ENCODE measurements around the gene VWA5B1. TPM values are rescaled to one million over a fixed set of nuclear protein-coding genes. Genes with fewer than 3 reads are reported as not detected.

The VWA5B1 gene
- polyA plus RNA-seq, 3 donors, result 1.3 to 5.4 (median 1.5) TPM

DNA sequence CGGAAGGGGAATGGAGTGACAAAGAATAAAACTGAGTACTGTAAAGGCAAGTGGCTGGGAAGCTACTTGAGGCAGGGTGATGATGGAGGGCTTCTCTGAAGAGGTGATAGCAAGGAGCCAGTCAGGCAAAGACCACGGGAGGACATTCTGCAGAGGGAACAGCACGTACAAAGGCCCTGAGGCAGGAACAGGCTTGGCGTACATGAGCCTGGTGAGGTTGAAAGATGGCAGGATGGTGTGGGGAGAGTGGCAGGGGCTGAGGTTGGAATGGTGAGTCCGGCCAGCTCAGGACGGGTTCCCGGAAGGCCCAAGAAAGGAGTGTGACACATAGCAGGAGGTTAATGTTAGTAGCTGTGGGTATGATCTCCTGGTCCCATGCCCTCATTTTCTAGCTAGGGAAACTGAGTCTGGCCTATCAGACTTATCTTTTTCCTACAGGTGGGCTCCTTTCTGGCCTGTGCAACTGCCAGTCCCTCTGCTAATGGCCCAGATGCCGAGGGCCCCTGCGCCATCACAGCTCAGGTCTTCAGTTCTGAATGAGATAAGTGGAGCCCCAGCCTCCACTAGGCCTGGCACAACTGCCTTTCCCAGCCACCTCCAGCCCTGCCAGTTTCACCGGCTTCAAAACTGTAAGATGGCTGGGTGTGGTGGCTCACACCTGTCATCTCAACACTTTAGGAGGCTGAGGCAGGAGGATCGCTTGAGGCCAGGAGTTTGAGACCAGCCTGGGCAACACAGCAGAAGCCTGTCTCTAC, 87.0 kb downstream of the VWA5B1 start:
- DNase-seq (ENCODE audit: extremely low read depth in 1 of 11, low read depth in 9 of 11, low spot score in 4 of 11), result no peak

DNA sequence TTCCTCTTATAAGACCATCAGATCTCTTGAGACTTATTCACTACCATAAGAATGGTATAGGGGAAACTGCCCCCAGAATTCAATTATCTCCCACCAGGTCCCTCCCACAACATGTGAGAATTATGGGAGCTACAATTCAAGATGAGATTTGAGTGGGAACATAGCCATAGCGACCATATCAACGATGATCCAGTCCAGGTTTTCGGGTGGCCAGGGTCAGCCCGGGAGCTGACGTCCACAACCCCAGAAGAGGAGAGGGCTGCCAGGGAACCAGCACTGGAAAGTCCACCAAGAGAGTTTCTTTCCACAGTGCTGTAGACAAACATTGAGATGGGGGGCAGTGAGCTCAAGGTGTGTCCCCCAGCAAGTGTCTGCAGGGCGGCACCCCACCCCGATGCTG, 88.4 kb downstream of the VWA5B1 start:
- no peak for DNase-seq (ENCODE audit: extremely low read depth in 1 of 11, low read depth in 9 of 11, low spot score in 4 of 11)

GRCh38 chr1:20380175-20380574, 89.5 kb downstream of the VWA5B1 start:
- DNase-seq (ENCODE audit: extremely low read depth in 1 of 11, low read depth in 9 of 11, low spot score in 4 of 11), result no peak

- DNase-seq (ENCODE audit: extremely low read depth in 1 of 11, low read depth in 9 of 11, low spot score in 4 of 11), result no peak
These were observed 90.0 kb downstream of the VWA5B1 start for GRCh38 chr1:20380616-20381035.

GRCh38 chr1:20381045-20381641, 90.5 kb downstream of the VWA5B1 start:
- DNase-seq (ENCODE audit: extremely low read depth in 1 of 11, low read depth in 9 of 11, low spot score in 4 of 11), result no peak

- DNase-seq (ENCODE audit: extremely low read depth in 1 of 11, low read depth in 9 of 11, low spot score in 4 of 11), result no peak
These were observed 91.3 kb downstream of the VWA5B1 start for GRCh38 chr1:20381961-20382360.

DNA sequence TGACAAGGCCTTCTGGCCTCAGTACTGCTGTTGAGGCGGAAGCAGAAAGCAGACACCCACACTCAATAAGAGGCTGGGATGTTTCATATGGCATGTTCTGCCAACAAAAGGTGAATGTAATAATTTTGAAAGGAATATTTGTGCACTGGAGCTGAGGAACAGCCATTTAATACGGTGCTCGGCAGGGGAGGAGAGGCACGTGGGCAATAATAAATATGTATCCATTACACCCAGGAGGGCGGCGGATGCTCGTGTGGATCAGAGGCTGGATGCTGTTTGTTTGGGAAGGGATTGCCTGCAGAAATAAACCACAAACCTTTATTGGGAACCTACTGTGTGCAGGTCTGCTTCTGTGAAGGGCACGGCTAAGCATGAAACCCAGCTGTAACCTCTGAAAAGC, 92.0 kb downstream of the VWA5B1 start:
- no peak for DNase-seq (ENCODE audit: extremely low read depth in 1 of 11, low read depth in 9 of 11, low spot score in 4 of 11)

- DNase-seq (ENCODE audit: extremely low read depth in 1 of 11, low read depth in 9 of 11, low spot score in 4 of 11), result no peak
These were observed 93.0 kb downstream of the VWA5B1 start for GRCh38 chr1:20383631-20384030.

GRCh38 chr1:20385630-20386029, 95.0 kb downstream of the VWA5B1 start:
- no peak for DNase-seq (ENCODE audit: extremely low read depth in 1 of 11, low read depth in 9 of 11, low spot score in 4 of 11)

DNA sequence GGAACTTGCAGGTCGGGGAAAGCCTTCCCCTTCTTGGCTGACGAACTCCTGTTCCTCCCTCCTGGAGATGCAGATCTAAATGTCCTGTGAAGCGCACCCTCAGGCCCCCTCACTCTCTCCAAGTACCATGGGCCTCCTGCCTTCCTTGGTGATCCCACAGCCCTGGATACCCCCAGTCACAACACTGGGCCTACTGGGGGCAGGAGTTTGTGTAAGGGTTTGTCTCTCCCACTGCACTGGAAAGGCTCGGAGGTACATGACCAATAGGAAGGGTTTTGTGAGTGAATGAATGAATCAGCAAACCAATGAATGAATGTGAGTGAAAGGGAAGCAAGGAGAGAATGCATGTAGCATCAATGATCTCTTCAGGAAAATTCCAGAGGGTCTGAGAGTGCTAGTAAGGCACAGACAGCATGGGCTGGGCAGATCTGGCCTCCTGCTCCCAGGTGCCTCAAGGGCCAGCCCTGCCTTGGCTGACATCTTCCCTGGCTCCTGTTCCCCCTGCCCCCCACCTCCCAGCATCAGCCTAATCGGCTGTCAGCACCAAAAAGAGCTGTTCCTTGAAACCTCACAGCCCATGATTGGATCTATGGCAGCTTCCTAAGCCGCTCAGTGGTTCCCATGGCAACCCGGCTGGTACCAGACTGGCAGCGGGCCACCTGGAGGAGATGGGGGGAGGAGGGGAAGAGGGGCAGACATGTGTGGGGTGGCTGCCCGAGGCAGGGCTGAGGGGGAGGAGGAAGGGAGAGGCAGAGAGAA, 95.8 kb downstream of the VWA5B1 start:
- no peak for DNase-seq (ENCODE audit: extremely low read depth in 1 of 11, low read depth in 9 of 11, low spot score in 4 of 11)

DNA sequence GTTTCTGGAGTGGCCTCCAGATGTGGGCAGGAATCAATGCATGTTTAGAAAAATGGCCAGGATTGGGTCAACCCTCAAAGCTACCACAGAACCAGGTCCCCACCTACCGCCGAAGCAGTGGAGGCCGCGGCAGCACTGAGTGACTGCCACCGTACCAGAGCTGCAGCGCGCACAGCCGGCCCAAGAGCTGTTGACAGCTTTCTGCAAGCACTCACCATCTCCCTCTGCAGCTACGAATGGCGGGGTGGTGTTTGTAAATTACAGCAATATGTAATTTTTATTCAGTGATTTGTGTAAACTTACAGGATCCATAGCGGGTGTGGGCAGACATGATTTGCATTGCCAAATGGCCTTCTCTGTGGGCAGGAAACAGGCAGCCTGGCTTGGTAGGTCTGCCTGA, 98.9 kb downstream of the VWA5B1 start:
- DNase-seq (ENCODE audit: extremely low read depth in 1 of 11, low read depth in 9 of 11, low spot score in 4 of 11), result no peak

DNA sequence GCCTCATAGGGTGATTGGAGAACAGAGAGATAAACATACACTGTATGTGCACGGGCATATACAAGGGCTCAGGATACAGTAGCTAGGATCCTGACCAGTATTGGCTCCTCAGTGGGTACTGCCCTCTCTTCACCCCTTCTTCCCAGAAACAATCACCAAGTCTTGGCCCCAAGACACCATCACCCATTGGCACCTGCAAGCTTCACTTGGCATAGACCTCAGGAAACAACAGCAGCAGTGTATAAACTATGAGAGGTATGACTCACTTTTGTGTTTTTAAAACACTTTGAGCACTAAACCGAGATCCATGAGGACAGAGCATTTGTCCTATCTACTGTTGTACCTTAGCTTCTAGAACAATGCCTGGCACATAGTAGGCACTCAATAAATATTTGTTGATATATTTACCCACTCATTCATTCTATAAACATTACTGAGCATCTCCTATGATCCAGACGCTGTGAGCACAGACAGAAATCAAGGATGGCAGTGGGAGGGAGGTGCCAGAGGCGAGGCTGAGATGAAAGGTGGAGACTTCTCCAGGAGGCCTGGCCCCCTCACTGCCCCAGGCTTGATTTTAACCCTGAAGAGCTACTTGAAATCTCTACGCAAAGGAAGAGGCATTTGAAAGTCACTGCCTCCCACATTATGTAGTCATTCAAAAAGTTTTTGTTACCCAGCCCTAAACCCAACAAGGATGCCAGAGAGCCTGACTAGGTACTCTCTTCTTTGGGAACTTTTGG, 100.1 kb downstream of the VWA5B1 start:
- DNase-seq (ENCODE audit: extremely low read depth in 1 of 11, low read depth in 9 of 11, low spot score in 4 of 11), result no peak

GRCh38 chr1:20395255-20395654, 104.6 kb downstream of the VWA5B1 start:
- no peak for DNase-seq (ENCODE audit: extremely low read depth in 1 of 11, low read depth in 9 of 11, low spot score in 4 of 11)

DNA sequence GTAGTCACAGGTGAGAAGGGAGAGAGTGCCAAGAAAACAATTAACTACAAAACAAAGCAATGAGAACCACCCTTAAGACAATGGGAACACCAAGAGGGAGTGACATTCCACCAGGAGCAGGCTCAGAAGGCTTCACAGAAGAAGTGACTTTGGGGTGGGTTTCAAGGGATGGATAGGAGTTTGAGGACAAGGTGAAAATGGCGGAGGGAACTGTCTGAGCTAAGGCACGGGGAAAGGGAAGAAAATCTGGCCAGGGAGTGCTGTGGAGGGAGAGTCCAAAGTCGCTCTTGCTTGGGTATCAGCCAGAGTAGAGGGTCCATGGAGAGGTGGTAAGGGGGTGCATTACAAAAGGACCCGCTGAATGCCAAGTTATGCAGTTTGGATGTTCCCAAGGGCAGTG, 108.1 kb downstream of the VWA5B1 start:
- no peak for DNase-seq (ENCODE audit: extremely low read depth in 1 of 11, low read depth in 9 of 11, low spot score in 4 of 11)

DNA sequence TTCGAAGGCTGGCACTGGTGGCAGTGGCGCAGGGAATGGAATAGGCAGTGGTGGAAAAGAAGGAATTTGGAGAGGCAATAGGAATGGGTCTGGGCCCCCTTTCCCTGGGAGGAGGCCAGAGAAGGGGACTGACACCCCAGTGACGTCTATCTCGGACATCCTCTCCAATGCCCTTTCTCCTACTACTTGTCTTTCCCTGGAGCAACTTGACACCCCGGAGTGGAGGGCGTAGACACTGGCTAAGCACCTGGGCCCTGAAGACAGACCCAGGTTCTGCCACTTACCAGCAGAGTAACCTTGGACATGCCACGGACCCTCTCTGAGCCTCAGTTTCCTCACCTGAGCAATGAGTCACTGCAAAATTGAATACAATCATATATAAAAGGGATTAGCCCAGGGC, 108.5 kb downstream of the VWA5B1 start:
- DNase-seq (ENCODE audit: extremely low read depth in 1 of 11, low read depth in 9 of 11, low spot score in 4 of 11), result no peak

GRCh38 chr1:20399606-20400180, 109.0 kb downstream of the VWA5B1 start:
- DNase-seq (ENCODE audit: extremely low read depth in 1 of 11, low read depth in 9 of 11, low spot score in 4 of 11), result no peak

DNA sequence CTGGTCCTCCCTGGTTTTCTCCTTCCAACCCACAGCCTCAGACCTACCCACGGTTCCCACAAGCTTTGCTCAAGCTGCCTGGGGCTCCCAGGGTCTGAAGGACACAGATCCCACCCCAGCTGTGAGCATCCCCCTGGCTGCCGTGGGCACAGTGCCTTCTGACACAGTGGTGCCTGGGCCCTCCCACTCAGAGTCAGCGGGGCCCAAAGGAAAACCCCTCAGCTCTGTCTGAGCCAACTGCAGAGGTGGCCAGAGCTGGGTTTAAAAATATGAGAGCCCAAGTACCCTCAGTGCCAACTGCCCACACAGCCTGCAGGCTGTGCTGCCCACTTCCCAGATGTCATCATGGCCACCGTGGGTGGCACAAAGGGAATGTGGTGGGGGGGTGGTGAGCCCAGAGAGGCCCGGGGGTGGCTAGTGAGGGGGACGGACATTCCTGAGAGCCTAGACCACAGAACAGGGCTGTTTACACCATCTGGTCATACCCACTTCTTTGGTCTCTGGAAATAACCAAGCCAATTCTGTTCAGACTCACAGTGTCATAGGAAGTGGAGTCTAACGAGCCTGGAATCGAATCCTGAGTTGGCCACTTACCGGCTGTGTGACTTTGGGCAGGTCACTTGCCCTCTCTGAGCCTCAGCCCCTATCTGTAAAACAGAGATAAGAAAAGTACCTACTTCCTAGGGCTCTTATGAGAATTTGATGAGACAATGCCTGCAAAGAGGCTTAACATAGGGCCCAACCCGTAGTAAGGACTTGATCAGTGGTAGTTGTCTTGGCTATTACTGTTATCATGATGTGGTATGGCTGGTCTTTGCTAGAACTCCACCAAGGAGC, 109.9 kb downstream of the VWA5B1 start:
- no peak for DNase-seq (ENCODE audit: extremely low read depth in 1 of 11, low read depth in 9 of 11, low spot score in 4 of 11)

DNA sequence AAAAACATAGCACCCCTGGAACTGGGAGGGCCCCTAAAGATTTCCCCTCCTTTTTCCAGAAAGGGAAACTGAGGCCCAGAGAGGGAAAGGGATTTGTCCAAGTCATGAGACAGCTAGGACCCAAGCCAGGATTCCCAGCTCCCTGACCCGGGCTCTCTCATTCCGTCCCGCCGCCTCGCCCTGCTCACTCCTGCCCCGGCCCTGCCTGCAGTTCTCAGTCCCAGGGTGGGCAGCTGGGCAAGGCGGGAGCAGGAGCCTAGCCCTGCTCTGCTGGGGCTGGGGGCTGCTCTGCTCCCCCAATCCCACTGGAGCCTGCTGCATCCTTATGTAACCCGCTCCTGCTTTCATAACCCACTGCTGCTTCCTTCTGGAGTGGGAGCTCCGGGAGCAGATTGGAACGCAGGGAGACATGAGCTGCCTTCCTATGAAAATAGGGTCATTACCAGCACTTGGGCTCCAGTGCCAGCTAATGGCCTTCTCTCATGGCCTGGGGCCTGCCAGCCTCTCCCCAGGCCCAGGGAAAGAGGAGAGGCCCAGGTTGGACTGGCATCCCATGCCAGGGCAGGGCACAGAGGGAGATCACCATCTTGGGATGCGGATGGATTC, 110.8 kb downstream of the VWA5B1 start:
- no peak for DNase-seq (ENCODE audit: extremely low read depth in 1 of 11, low read depth in 9 of 11, low spot score in 4 of 11)
